Thyroid gland (tissue), 4 donors: ENCODE results near the gene ERVFRD-1.

ENCODE experiments used
- CTCF ChIP-seq, 6 experiments: fragments of 200-600 bp in 3 of 6; fragments of 450-650 bp in 3 of 6; sonication (generic) in 3 of 6; IDR thresholded peaks; one replicate each; pipeline ENCODE4 v1.5.1; 2016 to 2019; ENCODE audit warnings: antibody characterized with exemption in 6 of 6, mild to moderate bottlenecking in 2 of 6, inconsistent platforms in 1 of 6, moderate library complexity in 1 of 6
- POLR2A ChIP-seq, 2 donors: fragments of 450-650 bp; IDR thresholded peaks; one replicate each; pipeline ENCODE4 v1.6.1; 2017; ENCODE audit warnings: antibody characterized with exemption in 2 of 2, mild to moderate bottlenecking in 2 of 2, moderate library complexity in 1 of 2

- TF ChIP-seq POLR2A (IDR thresholded peaks at IDR 0.05) (no peak), CTCF (IDR thresholded peaks at IDR 0.05) (no peak)
Observed at GRCh38 chr6:11113038-11113437, 1.5 kb upstream of the ERVFRD-1 start.
